ENCODE data around the gene AGAP3. TPM values are rescaled to one million over a fixed set of nuclear protein-coding genes. Genes with fewer than 3 reads are reported as not detected.

The AGAP3 gene
- total RNA-seq, 1 donor from 2014 or later = 156 TPM

DNA sequence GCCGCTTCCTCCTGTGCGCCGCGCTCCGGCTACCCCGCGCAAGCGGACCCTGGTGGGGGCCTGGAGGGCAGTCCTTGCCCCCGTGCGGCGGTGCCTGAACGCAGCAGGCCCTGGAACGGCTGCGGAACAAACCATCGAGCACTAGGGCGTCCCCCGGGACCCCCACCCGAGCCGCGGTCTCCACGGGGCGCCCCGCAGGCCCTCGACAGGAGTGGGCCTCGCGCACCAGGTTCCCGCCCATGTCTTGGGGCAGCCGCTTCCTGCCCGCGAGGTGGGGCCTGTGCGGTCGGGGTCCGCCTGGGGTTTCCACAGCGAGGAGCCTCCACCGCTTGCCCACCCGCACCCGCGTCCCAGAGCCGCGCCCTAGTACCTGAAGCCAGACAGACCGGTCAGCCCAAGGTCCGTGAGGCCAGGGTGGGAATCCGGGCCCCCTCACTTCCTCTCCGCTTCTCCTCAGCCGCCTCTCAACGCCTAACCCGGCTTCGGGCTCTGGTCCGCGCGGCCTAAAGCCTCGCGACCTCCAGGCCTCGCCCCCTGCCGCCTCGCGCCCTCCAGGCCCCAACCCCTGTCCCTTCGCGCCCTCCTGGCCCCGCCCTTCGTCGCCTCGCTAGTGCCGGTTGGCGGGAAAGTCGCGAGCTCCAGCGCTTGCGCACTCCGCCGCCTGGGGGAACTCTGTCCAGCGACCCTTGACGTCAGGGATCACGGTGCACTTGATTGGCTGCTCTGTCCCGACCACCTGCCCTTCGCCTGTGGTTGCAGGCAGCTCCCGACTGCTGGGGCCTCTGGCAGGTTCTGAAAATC lies 88.2 kb downstream of the AGAP3 start:
- Histone ChIP-seq H3K36me3 (ENCODE audit: insufficient read depth, low read length) (no peaks in the 10 kb centered on the region), H3K27me3 (ENCODE audit: insufficient read depth, low read length) (peaks cover 40% of the 10 kb centered on the region), H3K9me3 (ENCODE audit: insufficient read depth, low read depth, low read length) (no peaks in the 10 kb centered on the region), H3K4me3 (ENCODE audit: insufficient read depth, low read depth, low read length) (no peak overlapping the region), H3K27ac (ENCODE audit: low read depth, low read length) (no peak overlapping the region), H3K9ac (ENCODE audit: low read length) (no peak overlapping the region), H4K20me1 (ENCODE audit: insufficient read depth, low read length) (peaks cover 3% of the 10 kb centered on the region), H3K4me2 (ENCODE audit: low read length) (no peak overlapping the region), H3K79me2 (ENCODE audit: insufficient read depth, low read length) (no peaks in the 10 kb centered on the region), H2AFZ (ENCODE audit: low read depth, low read length) (no peak overlapping the region), H3K4me1 (ENCODE audit: insufficient read depth, low read length) (no peaks in the 10 kb centered on the region)
- H3K36me3 Mint-ChIP-seq (ENCODE audit: low read depth, unreplicated experiment) = no peaks in the 10 kb centered on the region
- no peak overlapping the region for H3K27ac Mint-ChIP-seq (ENCODE audit: unreplicated experiment)
- H3K4me3 Mint-ChIP-seq (ENCODE audit: unreplicated experiment) = no peak overlapping the region
- DNase-seq (ENCODE audit: low read depth) (peak; percentile 8), FAIRE-seq (no peak)
- peaks cover 90% of the 10 kb centered on the region for H3K27me3 Mint-ChIP-seq (ENCODE audit: low read depth, unreplicated experiment)
- peaks cover 5% of the 10 kb centered on the region for H3K9me3 Mint-ChIP-seq (ENCODE audit: unreplicated experiment)
- H3K4me1 Mint-ChIP-seq (ENCODE audit: low read depth, unreplicated experiment) = no peaks in the 10 kb centered on the region
- no peak for TF ChIP-seq EZH2 (IDR thresholded peaks at IDR 0.05; ENCODE audit: insufficient read depth, low read length)
- TF ChIP-seq, protein P1, sequence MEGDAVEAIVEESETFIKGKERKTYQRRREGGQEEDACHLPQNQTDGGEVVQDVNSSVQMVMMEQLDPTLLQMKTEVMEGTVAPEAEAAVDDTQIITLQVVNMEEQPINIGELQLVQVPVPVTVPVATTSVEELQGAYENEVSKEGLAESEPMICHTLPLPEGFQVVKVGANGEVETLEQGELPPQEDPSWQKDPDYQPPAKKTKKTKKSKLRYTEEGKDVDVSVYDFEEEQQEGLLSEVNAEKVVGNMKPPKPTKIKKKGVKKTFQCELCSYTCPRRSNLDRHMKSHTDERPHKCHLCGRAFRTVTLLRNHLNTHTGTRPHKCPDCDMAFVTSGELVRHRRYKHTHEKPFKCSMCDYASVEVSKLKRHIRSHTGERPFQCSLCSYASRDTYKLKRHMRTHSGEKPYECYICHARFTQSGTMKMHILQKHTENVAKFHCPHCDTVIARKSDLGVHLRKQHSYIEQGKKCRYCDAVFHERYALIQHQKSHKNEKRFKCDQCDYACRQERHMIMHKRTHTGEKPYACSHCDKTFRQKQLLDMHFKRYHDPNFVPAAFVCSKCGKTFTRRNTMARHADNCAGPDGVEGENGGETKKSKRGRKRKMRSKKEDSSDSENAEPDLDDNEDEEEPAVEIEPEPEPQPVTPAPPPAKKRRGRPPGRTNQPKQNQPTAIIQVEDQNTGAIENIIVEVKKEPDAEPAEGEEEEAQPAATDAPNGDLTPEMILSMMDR (IDR thresholded peaks at IDR 0.05; ENCODE audit: insufficient read depth, low read depth, low read length) = no peak

DNA sequence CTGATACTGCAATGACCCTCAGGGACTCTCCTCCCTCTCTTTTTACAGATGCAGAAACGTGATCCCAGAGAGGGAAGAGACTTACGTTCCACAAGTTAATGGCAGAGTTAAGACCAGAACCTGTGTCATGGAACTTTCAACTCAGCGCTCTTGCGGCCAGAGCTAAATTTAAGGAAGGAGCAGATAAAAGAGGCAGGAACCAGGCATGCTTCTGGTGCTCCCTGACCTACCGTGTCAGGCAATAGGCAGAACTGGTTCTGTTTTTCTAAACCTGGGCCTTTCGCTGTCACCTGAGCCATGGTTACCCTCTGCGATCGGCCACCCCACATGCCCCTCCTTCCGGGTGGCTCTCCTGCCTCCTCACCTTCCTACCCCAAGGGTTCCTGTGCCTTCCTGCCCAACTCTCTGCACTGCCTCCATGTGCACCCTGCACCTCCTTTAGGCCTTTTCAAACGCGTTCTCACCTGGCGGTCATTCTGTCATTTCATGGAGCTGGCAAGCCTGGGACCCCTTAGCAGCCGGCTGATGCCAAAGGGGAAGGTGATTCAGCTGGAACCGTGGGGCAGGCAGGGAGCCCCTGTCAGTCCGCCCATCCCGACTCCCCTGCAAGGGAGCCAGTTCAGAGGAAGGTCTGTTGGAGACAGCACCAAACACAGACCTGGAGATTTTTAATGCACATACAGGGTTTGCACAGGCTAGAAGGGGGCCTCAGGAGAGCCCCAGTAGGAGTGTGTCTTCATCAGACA lies 88.9 kb downstream of the AGAP3 start:
- no peaks in the 10 kb centered on the region for H3K36me3 ChIP-seq (ENCODE audit: insufficient read depth, low read length)
- H3K4me3 ChIP-seq (ENCODE audit: insufficient read depth, low read depth, low read length) = no peak overlapping the region
- Mint-ChIP-seq H3K9me3 (ENCODE audit: unreplicated experiment) (peaks cover 2% of the 10 kb centered on the region), H3K4me3 (ENCODE audit: unreplicated experiment) (no peak overlapping the region), H3K36me3 (ENCODE audit: low read depth, unreplicated experiment) (no peaks in the 10 kb centered on the region), H3K27me3 (ENCODE audit: low read depth, unreplicated experiment) (peaks cover 90% of the 10 kb centered on the region), H3K27ac (ENCODE audit: unreplicated experiment) (no peak overlapping the region), H3K4me1 (ENCODE audit: low read depth, unreplicated experiment) (no peaks in the 10 kb centered on the region)
- no peak overlapping the region for H3K4me2 ChIP-seq (ENCODE audit: low read length)
- no peak for FAIRE-seq
- H3K4me1 ChIP-seq (ENCODE audit: insufficient read depth, low read length) = no peaks in the 10 kb centered on the region
- TF ChIP-seq, protein P1 (IDR thresholded peaks at IDR 0.05; ENCODE audit: insufficient read depth, low read depth, low read length) = no peak
- TF ChIP-seq EZH2 (IDR thresholded peaks at IDR 0.05; ENCODE audit: insufficient read depth, low read length) = no peak
- H3K27ac ChIP-seq (ENCODE audit: low read depth, low read length) = no peak overlapping the region
- peaks cover 32% of the 10 kb centered on the region for H3K27me3 ChIP-seq (ENCODE audit: insufficient read depth, low read length)
- DNase-seq (ENCODE audit: low read depth) = no peak
- no peak overlapping the region for H3K9ac ChIP-seq (ENCODE audit: low read length)
- H3K9me3 ChIP-seq (ENCODE audit: insufficient read depth, low read depth, low read length) = no peaks in the 10 kb centered on the region
- H4K20me1 ChIP-seq (ENCODE audit: insufficient read depth, low read length) = peaks cover under 1% of the 10 kb centered on the region
- no peaks in the 10 kb centered on the region for H3K79me2 ChIP-seq (ENCODE audit: insufficient read depth, low read length)
- H2AFZ ChIP-seq (ENCODE audit: low read depth, low read length) = no peak overlapping the region

Data from astrocyte (in vitro differentiated cells and primary cell).